CD4-positive, alpha-beta T cell treated with Interleukin-10 for 1 hour (primary cell): Measurements from ENCODE around the gene DLL4.

Experiments used
- DNase-seq: peaks from one replicate; pipeline ENCODE4 v3.0.0-alpha.2; 2020

DLL4 gene

GRCh38 chr15:40928821-40929659 is at the start of gene DLL4:
TSS of gene DLL4 (plus strand) at chr15:40929340. CDS start at chr15:40929669, 329 bp downstream.
- peak; percentile 34 for DNase-seq

- DNase-seq: no peak
These were observed 49.5 kb upstream of the DLL4 start for GRCh38 chr15:40879609-40880008.

- no peak for DNase-seq
These were observed 47.8 kb upstream of the DLL4 start for GRCh38 chr15:40881351-40881750.

DNA sequence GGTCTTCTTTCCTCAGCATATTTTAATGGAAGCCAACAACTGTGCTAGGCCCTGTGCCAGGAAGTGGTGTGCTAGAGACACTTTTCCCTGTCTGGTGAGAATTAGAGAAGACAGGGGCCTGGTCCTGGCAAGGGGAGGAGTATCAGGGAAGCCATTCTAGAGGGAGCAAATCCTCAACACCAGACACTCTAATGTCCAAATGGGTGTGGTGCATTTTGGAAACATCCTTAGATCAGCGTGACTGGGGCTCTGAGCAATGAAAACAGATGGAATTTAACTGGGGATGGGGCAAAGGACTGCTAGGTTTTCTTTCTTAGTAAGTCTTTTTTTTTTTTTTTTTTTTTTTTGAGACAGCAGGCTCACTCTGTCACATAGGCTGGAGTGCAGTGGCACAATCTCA is 42.6 kb upstream of the DLL4 start:
- DNase-seq: no peak

GRCh38 chr15:40889112-40889511 is 40.0 kb upstream of the DLL4 start:
- DNase-seq: no peak

GRCh38 chr15:40891138-40891537 is 38.0 kb upstream of the DLL4 start:
- no peak for DNase-seq

DNA sequence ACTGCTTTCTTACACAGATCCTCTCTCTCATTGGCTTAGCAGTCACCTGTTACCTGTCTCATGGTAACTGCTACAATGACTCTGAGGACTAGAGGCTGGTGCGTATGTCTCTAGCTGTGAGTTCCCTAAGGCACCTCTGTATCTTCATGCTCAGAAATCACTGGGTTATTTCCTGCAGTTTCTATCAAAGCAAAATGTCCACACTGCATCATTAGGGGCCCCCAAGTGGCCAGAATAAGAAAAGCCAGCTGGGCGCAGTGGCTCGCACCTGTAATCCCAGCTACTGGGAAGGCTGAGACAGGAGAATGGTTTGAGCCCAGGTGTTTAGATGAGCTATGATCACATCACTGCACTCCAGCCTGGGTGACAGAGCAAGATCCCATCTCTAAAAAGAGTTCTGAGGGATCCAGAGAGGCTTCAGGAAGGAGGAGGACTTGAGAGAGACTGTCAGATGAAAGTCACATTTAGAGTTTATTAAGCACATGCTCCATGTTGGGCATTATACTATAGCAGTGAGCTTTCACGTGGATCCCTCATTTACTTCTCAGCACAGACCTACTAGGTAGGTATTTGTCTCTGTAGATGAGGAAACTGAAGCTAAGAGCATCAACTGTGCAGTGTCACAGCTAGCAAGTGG is 37.2 kb upstream of the DLL4 start:
- peak; percentile 48 for DNase-seq

DNA sequence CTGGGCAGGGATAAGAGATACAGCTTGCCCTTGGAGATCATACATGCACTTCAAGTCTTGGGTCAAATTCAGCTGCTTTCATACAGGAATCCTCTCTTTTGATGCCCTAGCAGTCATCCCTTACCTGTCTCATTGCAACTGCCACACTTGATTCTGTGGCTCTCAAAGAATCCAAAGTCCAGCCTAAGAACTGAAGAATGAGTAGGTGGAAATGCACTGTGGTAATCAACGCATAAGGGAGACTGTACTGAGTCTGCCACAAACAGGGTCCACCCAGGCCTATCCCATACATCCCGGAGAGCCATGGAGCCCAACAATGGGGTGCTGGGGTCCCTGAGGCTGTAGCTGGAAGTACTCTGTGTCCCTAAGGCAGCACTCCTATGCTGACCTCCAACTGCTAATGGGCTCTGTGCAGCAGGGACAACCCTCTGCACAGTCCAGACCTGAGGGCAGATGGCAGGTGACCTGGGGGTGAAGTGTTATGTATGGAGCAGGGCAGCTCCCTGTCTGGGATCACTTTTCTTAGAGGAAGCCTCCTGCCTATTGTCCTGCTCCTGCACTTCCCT is 36.6 kb upstream of the DLL4 start:
- no peak for DNase-seq

DNA sequence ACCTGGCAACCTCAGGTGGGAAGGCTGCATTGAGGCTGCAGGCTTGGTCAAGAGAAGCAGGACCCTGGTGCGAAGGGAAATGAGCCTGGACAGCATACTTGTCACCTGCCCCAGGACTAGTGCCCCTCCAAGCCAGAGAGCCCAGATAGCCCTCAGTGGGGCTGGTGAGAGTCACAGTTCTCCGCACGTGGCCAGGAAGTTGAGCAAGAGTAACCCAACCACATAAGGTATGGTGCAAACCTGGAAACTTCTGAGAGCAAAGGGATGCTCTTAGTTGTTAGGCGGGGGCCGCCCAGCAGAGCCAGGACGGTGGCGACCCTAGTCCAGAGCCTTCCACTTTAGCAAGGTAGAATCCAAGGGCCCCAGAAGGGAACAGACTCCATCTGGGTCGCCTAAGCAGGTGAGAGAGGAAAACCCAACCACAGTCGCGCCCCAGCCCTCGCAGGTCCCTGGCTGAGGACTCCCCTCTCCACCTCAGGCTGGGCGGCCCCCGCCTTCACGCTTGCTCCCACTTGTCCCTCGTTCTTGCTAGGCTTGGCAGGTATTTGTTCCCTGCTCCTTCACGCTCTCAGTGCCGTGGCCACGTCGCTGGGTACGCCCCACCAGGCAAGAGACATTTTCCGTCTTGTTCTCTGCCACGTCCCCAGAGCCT is 36.0 kb upstream of the DLL4 start:
- no peak for DNase-seq

DNA sequence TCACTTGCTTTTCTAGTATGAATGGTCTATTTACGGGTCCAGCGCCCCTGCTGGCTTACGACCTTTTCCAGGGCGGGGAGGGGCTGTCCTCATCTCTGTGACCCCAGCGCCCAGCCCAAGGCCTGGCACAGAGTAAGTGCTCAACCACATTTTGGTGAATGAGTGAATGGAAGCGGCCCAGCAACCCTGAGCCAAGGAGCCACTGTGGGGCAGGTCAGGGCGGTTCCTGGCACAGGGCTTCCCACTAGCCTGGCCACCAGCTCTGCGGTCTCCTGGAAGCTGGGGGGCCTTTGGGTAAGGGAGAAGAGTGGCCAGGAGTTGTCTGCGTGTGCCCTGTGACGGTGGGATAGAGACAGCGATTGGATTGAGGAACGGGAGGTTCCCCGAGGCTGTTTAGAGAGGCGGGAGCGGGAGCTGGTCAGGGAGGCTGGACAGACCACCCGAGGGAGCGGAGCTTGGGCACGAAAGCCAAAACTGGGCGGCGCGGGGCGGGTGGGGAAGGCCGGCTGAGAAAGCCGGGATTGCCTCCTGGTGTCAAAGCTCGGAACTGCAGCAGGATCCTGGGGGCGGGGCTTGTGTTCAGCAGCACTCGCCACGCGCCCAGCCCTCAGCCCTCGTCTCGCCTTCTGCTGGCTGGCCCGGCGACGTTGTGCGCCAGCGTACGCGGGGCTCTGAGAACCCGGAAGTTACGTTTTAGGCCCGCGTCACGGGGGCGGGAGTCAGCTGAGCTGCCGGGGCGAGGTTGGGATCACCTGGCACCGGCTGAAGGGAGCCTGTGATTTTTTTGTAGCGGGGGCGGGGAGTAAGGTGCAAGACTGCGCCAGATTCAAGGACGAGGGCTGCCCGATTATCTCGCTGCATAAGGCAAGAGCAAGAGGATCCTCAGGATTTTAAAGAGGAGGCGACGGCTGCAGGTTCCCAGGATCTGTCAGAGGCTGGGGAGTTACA is 35.1 kb upstream of the DLL4 start, which contains the start of gene VPS18:
Gene VPS18 (plus strand): TSS at position 718 of the 948 bp plus-strand sequence. CDS start 319 bp downstream, outside the sequence.
- peak; percentile 98 for DNase-seq

DNA sequence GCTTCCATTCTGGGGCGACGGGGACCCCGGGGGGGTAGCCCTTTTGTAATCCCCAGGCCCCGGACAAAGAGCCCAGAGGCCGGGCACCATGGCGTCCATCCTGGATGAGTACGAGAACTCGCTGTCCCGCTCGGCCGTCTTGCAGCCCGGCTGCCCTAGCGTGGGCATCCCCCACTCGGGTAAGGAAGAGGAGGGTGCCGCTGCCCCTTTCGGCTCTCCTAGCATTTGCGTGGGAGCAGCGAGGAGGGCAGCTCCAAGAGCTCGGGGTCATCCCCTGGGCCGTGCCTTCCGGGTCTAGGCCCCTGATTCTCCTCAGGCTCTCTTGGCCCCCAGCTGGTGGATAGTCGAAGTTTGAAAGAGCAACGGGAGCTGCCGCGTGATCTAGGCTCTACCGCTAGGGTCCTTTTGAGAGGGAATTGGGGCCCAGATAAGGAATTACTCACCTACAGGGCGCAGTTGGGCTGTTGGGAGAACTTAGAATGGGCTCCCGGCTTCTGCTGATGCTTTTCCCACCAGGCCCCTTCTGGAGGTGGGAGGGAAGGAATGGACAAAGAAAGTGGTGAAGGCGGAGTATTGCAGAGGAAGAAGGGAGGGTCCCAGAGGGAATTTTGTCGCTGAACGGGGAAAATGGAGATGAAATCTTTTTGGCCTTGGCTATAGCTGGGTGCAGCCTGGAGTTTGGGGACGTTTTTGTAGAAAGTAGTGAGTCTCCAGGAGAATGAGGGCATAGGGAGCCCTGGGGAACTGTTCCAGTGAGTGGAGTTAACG is 34.3 kb upstream of the DLL4 start:
- DNase-seq: peak; percentile 70

- no peak for DNase-seq
These were observed 29.5 kb upstream of the DLL4 start for GRCh38 chr15:40899536-40900207.

GRCh38 chr15:40900256-40901052 is 28.7 kb upstream of the DLL4 start:
- DNase-seq: no peak

GRCh38 chr15:40901053-40901443 is 28.1 kb upstream of the DLL4 start:
- no peak for DNase-seq

GRCh38 chr15:40902605-40903561 is 26.3 kb upstream of the DLL4 start:
- DNase-seq: no peak

GRCh38 chr15:40904552-40905201 is 24.5 kb upstream of the DLL4 start:
- no peak for DNase-seq

DNA sequence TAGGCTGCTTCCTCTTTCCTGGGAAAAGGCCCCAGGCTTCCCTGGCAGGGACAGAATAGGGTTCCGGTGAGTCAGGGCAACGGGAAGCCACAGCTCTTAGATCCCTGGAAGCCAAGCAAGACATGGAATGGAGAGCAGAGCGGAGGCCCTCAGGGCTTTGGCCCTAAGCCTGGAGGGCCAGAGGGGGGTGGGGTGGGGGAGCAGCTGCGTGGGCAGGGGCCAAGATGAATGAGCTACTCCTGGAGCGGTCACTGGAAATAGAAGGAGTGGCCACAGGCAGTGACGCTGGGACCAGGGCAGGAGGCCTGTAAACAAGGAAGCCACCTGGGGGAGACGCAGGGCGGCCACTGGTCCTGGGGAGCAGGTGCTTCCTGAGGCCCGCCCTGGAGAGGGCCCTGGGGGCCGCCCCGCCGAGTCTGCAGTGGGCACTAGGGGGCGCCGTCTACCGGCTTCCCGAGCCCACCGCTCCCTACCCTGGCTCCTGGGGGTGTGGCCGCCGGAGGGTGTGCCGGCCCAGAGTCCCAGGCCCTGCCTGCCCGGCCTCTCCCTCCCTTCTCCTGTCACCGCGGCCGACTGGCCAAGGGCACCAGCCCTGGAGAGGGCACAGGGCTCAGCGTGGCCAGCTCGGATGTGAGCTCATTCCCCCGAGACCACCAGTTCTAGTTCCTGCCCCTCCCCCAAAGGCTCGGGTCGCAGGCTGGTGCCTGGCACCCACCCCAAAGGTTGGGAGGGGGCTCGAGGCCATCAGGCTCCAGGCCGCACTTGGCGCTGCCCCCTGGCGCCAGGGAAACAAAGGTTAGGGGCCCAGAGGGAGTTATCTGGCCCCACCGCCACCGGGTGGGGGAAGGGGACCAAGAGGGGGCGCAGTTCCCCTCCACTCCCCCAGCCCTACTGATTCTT is 22.8 kb upstream of the DLL4 start:
- DNase-seq: peak; percentile 78
